ENCODE results near the gene CAMK1D. TPM values are rescaled to one million over a fixed set of nuclear protein-coding genes. Genes with fewer than 3 reads are reported as not detected.

The CAMK1D gene
- total and polyA plus RNA-seq, 11 donors, result 1.4 to 16.0 (median 2.5) TPM

DNA sequence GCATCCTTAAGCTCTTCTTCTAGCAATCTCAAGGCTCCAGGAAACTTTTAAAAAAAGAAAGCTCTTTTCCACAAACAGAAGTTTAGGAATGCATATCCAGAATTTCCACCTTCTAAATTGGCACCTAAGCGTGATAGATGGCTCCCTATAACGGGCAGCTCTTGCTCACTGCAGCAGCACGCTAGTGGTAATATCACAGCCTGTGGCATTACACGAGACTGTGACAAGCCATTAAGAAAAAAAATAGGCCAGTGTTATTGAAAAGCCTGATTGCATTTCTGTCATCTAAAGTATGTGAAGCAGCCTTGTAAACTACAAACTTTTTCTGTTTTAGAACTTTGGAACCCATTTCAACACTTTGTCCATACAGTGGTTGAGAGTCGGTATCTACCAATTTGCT, 263.8 kb downstream of the CAMK1D start:
- Histone ChIP-seq H3K36me3 (no peaks in the 10 kb centered on the region), H3K27ac (no peak overlapping the region), H3K9me3 (no peaks in the 10 kb centered on the region), H3K27me3 (no peaks in the 10 kb centered on the region), H3K4me1 (no peaks in the 10 kb centered on the region), H3K4me3 (no peak overlapping the region)
- no peak for DNase-seq
- intact Hi-C loops (cut with DNase I), result no loop called here
- no peak for ATAC-seq
- no peak for TF ChIP-seq POLR2A (IDR thresholded peaks at IDR 0.05)
- TF ChIP-seq, protein P1, sequence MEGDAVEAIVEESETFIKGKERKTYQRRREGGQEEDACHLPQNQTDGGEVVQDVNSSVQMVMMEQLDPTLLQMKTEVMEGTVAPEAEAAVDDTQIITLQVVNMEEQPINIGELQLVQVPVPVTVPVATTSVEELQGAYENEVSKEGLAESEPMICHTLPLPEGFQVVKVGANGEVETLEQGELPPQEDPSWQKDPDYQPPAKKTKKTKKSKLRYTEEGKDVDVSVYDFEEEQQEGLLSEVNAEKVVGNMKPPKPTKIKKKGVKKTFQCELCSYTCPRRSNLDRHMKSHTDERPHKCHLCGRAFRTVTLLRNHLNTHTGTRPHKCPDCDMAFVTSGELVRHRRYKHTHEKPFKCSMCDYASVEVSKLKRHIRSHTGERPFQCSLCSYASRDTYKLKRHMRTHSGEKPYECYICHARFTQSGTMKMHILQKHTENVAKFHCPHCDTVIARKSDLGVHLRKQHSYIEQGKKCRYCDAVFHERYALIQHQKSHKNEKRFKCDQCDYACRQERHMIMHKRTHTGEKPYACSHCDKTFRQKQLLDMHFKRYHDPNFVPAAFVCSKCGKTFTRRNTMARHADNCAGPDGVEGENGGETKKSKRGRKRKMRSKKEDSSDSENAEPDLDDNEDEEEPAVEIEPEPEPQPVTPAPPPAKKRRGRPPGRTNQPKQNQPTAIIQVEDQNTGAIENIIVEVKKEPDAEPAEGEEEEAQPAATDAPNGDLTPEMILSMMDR (IDR thresholded peaks at IDR 0.05), result no peak
- 89 to 93% (median 91%) methylated on average over 5 of the region's 5 CpGs for WGBS, 4 donors

DNA sequence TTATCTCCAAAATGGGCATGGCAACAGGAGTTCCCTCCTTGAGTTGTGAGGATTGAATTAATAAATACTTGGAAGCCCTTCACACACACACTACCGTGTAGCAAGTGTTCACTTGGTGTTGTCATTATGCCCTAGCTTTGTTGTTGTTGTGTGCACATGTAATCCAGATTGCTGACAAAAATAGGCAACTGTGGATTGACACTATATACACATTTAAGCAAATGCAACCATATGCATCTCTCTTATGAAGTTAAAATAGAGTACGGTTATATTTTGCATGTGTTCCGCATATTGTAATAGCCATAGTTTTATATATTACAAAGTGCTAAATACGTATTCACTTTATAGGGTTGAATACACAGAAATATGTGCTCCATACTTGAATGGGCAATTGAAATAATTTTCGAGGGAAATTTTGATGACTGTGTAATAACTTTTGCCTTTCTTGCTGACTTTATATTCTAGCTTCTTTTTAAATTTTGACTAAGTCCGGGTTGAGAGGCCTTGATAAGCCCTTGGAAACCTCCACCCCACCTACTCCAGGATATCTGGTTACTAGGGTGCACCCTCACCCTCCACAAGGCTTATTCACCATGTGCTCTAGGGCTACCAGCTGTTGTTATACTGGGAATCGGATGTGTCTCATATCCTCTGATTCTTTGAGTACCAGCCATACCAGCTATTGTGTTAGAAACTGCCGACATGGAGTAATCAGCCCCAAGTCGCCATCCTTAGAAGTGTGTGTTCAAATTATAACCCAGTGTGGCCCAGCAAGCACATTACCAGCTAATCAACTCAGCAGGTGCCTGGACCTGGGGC, 265.0 kb downstream of the CAMK1D start:
- DNase-seq (no peak), ATAC-seq (no peak)
- Histone ChIP-seq H3K27me3 (no peaks in the 10 kb centered on the region), H3K9me3 (no peaks in the 10 kb centered on the region), H3K4me3 (no peak overlapping the region), H3K4me1 (peaks cover 0 to 3% (median 0%) of the 10 kb centered on the region in 12 donors), H3K27ac (no peak overlapping the region), H3K36me3 (no peaks in the 10 kb centered on the region)
- TF ChIP-seq, protein P1 (IDR thresholded peaks at IDR 0.05), result no peak
- no peak for TF ChIP-seq POLR2A (IDR thresholded peaks at IDR 0.05)
- intact Hi-C loops (cut with DNase I), result no loop called here
- WGBS, 4 donors, result 77 to 87% (median 83%) methylated on average over 8 to 9 of the region's 9 CpGs

DNA sequence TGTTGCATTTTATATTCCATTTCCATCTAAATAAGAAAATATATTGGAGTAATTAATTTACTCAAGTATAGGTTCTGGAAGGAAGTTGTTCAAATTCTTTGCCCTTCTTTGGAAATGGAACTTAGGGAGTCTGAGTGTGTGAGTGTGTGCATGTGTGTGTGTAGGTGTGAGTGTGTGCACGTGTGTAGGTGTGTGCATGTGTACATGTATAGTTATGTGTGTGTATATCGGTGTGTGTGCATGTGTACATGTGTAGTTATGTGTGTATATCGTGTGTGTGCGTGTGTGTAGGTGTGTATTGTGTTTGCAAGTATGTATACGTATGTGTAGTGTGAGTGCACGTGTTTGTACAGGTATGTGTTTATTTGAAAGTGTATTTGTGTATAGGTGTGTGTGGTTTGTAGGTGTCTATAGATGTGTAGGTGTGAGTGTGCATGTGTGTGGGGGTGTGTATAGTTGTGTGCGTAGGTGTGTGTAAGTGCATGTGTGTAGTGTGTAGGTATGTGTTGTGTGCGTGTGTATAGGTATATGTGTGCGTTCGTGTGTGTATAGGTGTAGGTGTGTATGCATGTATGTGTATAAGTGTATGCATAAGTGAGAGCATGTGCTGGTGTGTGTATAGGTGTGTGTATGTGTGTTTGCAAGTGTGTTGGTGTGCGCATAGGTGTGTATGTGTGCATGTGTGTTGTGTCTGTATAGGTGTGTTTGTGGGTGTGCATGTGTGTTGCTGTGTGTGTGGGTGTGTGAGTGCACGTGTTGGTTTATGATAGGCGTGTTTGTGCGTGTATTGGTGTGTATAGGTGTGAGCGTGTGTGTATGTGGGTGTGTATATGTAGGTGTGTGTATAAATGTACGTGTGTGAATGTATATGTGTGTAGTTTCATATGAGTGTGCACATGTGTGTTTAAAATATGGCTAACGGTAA, 266.2 kb downstream of the CAMK1D start:
- 95 to 97% (median 97%) methylated on average over 17 of the region's 17 CpGs for WGBS, 4 donors
- ATAC-seq, result no peak
- H3K4me3 ChIP-seq, result no peak overlapping the region

More for the DNA sequence above, 266.2 kb downstream of the CAMK1D start:
- Histone ChIP-seq H3K36me3 (no peaks in the 10 kb centered on the region), H3K9me3 (no peaks in the 10 kb centered on the region), H3K27me3 (no peaks in the 10 kb centered on the region), H3K4me1 (peaks cover 0 to 9% (median 0%) of the 10 kb centered on the region in 12 donors), H3K27ac (no peak overlapping the region)
- intact Hi-C loops (cut with DNase I), result no loop called here
- DNase-seq, result no peak
- TF ChIP-seq, protein P1 (IDR thresholded peaks at IDR 0.05), result no peak
- no peak for TF ChIP-seq POLR2A (IDR thresholded peaks at IDR 0.05)

Data from heart left ventricle (tissue), 16 donors.